Gastroesophageal sphincter (tissue), 4 donors: ENCODE measurements around the gene ST7. TPM values are rescaled to one million over a fixed set of nuclear protein-coding genes. Genes with fewer than 3 reads are reported as not detected.

Experiments
- ATAC-seq: fragments of 150-250 bp; one replicate; pipeline ENCODE4 v1.9.1; 2016; ENCODE audit warnings: mild to moderate bottlenecking, moderate library complexity
- H3K27ac ChIP-seq, 4 donors: fragments of 200-600 bp; sonication (generic) in 3 of 4; 1 replicate in 3 of 4; 2 replicates in 1 of 4; pipeline ENCODE4 v1.5.1; 2016 to 2019
- H3K27me3 ChIP-seq: fragments of 200-600 bp; sonication (generic); one replicate; pipeline ENCODE4 v1.5.1; 2019
- H3K36me3 ChIP-seq, 2 donors: fragments of 200-600 bp; sonication (generic); one replicate each; pipeline ENCODE4 v1.5.1; 2019; ENCODE audit warnings: control low read depth in 1 of 2
- H3K4me1 ChIP-seq, 3 donors: fragments of 200-600 bp; sonication (generic); 1 replicate in 2 of 3; 2 replicates in 1 of 3; pipeline ENCODE4 v1.5.1; 2016 to 2019; ENCODE audit warnings: control low read depth in 2 of 3
- H3K4me3 ChIP-seq, 2 donors: fragments of 200-600 bp; sonication (generic); one replicate each; pipeline ENCODE4 v1.5.1; 2019; ENCODE audit warnings: mild to moderate bottlenecking in 1 of 2, moderate library complexity in 1 of 2
- H3K9me3 ChIP-seq, 3 donors: fragments of 200-600 bp; sonication (generic); one replicate each; pipeline ENCODE4 v1.5.1; 2017 to 2019; ENCODE audit warnings: control low read depth in 2 of 3
- CTCF ChIP-seq, 4 experiments: fragments of 200-600 bp in 2 of 4; fragments of 450-650 bp in 2 of 4; sonication (generic) in 1 of 4; IDR thresholded peaks; one replicate each; pipeline ENCODE4 v1.5.1; 2017 to 2019; ENCODE audit warnings: antibody characterized with exemption in 4 of 4, mild to moderate bottlenecking in 2 of 4, moderate library complexity in 2 of 4
- EP300 ChIP-seq: sonication (generic); formaldehyde crosslinking; IDR thresholded peaks from one replicate; pipeline ENCODE4 v1.6.1; 2017; ENCODE audit warnings: antibody characterized with exemption, mild to moderate bottlenecking
- POLR2A ChIP-seq, 2 donors: fragments of 450-650 bp; IDR thresholded peaks; one replicate each; pipeline ENCODE4 v1.6.1; 2017; ENCODE audit warnings: antibody characterized with exemption in 2 of 2, mild to moderate bottlenecking in 2 of 2, moderate library complexity in 1 of 2
- POLR2AphosphoS5 ChIP-seq: sonication (generic); formaldehyde crosslinking; IDR thresholded peaks from one replicate; pipeline ENCODE4 v1.6.1; 2017; ENCODE audit warnings: antibody characterized with exemption
- WGBS, 2 donors: methylation state at CpG; one replicate each; pipeline ENCODE4 v1.1.5; 2018; ENCODE audit warnings: low coverage in 1 of 2; 5-methylcytosine and 5-hydroxymethylcytosine counted together
- total RNA-seq, 4 donors: library from RNA; depleted of rRNA; stranded (reverse); fragments of >200 nt; gene quantifications; one replicate each; pipeline ENCODE4 v1.1.0, GENCODE V29; 2016

ST7 gene
- total RNA-seq, 4 donors from 2014 or later: 19.1 to 43.9 (median 24.2) TPM

- TF ChIP-seq POLR2A (IDR thresholded peaks at IDR 0.05) (no peak), POLR2AphosphoS5 (no peak), CTCF (IDR thresholded peaks at IDR 0.05) (no peak), EP300 (no peak)
These were observed 294.5 kb downstream of the ST7 start for GRCh38 chr7:117247809-117248208.

GRCh38 chr7:117248829-117249228 lies 295.5 kb downstream of the ST7 start:
- no peaks in the 10 kb centered on the region for H3K36me3 ChIP-seq
- 39 to 50% methylated on average over 2 to 5 of the region's 5 CpGs for WGBS, 2 donors
- ATAC-seq: no peak

More at GRCh38 chr7:117247809-117248208, 294.5 kb downstream of the ST7 start:
- no peaks in the 10 kb centered on the region for H3K27me3 ChIP-seq
- H3K9me3 ChIP-seq: peaks cover 0 to 14% (median 0%) of the 10 kb centered on the region in 3 donors
- H3K27ac ChIP-seq: no peak overlapping the region
- no peak for ATAC-seq
- WGBS, 2 donors: 75 to 76% methylated on average over 4 of the region's 4 CpGs
- H3K4me3 ChIP-seq: no peak overlapping the region
- H3K36me3 ChIP-seq: no peaks in the 10 kb centered on the region
- H3K4me1 ChIP-seq: no peaks in the 10 kb centered on the region

DNA sequence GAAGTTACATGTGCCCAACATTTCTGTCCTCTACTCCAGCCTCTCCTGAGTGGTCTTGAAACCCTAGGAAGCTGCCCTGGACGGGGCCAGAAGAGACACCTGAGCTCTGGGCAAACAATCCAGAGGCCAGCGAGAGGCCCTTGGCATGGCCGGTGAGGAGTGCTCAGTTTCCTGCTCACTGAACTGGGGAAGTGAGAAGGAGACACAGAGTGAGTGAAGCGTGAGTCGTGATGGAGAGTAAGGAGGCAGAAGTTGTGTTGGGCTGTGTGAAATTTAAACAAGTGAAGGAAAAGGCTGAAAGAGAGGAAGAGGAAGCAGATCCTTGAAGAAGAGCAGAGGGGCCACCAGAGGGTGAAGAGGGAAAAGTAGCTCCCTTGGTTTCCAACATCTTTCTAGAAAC lies 296.4 kb downstream of the ST7 start:
- no peaks in the 10 kb centered on the region for H3K4me1 ChIP-seq
- WGBS, 2 donors: 81% methylated on average over 4 of the region's 5 CpGs; no CpG with 5 or more reads in 1 of the 2 donors
- H3K9me3 ChIP-seq: peaks cover 0 to 7% (median 0%) of the 10 kb centered on the region in 3 donors
- TF ChIP-seq CTCF (IDR thresholded peaks at IDR 0.05) (no peak), POLR2AphosphoS5 (no peak), EP300 (no peak), POLR2A (IDR thresholded peaks at IDR 0.05) (no peak)
- H3K27me3 ChIP-seq: no peaks in the 10 kb centered on the region
- H3K36me3 ChIP-seq: no peaks in the 10 kb centered on the region
- no peak overlapping the region for H3K4me3 ChIP-seq
- no peak for ATAC-seq
- H3K27ac ChIP-seq: no peak overlapping the region

More at GRCh38 chr7:117248829-117249228, 295.5 kb downstream of the ST7 start:
- TF ChIP-seq POLR2AphosphoS5 (no peak), POLR2A (IDR thresholded peaks at IDR 0.05) (no peak), EP300 (no peak), CTCF (IDR thresholded peaks at IDR 0.05) (no peak)
- Histone ChIP-seq H3K9me3 (peaks cover 0 to 14% (median 0%) of the 10 kb centered on the region in 3 donors), H3K27ac (no peak overlapping the region), H3K4me3 (no peak overlapping the region), H3K27me3 (no peaks in the 10 kb centered on the region), H3K4me1 (no peaks in the 10 kb centered on the region)

DNA sequence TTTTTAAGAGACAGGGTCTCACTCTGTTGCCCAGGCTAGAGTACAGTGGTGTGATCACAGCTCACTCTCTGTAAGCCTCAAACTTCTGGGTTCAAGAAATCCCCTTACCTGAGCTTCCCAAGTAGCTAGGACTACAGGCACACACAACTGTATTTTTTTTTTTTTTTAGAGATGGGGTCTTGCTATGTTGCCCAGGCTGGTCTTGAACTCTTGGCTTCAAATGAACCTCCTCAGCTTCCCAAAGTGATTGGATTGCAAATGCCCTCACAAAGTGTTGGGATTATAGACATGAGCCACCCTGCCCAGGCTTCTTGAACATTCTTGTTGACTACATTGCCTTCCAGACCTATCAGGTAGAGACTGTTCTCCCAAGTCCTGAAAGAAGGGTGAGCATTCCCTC lies 296.9 kb downstream of the ST7 start:
- Histone ChIP-seq H3K27ac (no peak overlapping the region), H3K4me3 (no peak overlapping the region), H3K36me3 (no peaks in the 10 kb centered on the region), H3K9me3 (peaks cover 0 to 5% (median 0%) of the 10 kb centered on the region in 3 donors), H3K27me3 (no peaks in the 10 kb centered on the region), H3K4me1 (no peaks in the 10 kb centered on the region)
- no peak for TF ChIP-seq CTCF (IDR thresholded peaks at IDR 0.05)
- no peak for TF ChIP-seq EP300
- no peak for TF ChIP-seq POLR2A (IDR thresholded peaks at IDR 0.05)
- TF ChIP-seq POLR2AphosphoS5: no peak
- no peak for ATAC-seq

DNA sequence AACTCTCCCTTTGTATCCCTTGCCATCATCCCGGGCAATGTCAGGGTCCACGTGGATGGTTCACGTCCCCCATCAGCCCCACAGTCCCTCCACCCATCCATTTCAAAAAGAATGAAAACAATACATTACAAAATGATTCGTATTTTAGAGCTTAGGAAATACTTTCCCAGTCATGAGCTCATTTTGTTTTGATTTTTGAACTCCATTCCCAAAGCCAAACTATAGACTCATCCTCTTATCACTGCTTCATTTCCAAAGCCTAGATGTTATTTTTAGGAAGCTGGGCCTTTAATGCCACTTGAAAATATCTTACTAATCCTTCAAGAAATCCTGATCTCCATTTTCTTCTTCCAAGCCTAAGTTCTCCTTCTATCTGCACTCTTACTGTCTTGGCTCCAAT lies 297.5 kb downstream of the ST7 start:
- no peak for TF ChIP-seq CTCF (IDR thresholded peaks at IDR 0.05)
- no peak for TF ChIP-seq POLR2A (IDR thresholded peaks at IDR 0.05)
- no peak for TF ChIP-seq POLR2AphosphoS5
- TF ChIP-seq EP300: no peak
- 47% methylated on average over 4 of the region's 4 CpGs; no CpG with 5 or more reads in 1 of the 2 donors for WGBS, 2 donors
- Histone ChIP-seq H3K27me3 (no peaks in the 10 kb centered on the region), H3K27ac (no peak overlapping the region), H3K9me3 (peaks cover 0 to 4% (median 0%) of the 10 kb centered on the region in 3 donors), H3K4me3 (no peak overlapping the region), H3K4me1 (no peaks in the 10 kb centered on the region), H3K36me3 (no peaks in the 10 kb centered on the region)
- no peak for ATAC-seq
